ENCODE results near the gene SOX14. TPM values are rescaled to one million over a fixed set of nuclear protein-coding genes. Genes with fewer than 3 reads are reported as not detected.

The SOX14 gene
- total RNA-seq, 1 experiment from 2014 or later = not detected

DNA sequence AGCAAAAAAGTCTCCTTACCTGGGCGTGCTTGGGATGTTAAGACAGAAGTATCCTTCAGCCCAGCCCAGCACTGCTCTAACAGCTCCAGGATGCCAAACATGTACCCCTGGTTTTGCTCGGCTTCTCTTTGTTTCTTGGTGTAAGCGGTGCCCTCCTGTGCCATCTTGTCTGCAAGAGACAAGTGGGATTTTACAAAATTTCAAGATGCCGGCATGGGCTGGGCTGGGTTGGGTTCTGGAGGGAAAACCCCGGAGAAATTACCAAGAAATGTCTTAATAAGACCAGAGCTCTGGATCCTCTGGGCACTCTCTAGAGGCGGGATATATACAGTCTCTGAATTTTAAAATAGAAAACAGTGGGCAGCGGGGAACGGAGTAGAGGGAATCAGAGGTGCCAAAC is 4.6 kb upstream of the SOX14 start:
- no peaks in the 10 kb centered on the region for H3K27me3 ChIP-seq (ENCODE audit: insufficient read depth, low read length)
- H3K79me2 ChIP-seq (ENCODE audit: insufficient read depth, low read length) = no peaks in the 10 kb centered on the region
- no peaks in the 10 kb centered on the region for H3K9me3 ChIP-seq (ENCODE audit: control insufficient read depth in 1 of 2, insufficient read depth in 1 of 2, low read depth in 1 of 2, low read length in 2 of 2)
- POLR2A ChIA-PET = no interaction called here
- DNase-seq (ENCODE audit: low read depth, low spot score) = no peak
- no peak overlapping the region for H3K27ac ChIP-seq (ENCODE audit: low read depth, low read length)
- no TSS peak for BruUV-seq (replicated peaks)
- ATAC-seq = no peak
- H3K4me2 ChIP-seq (ENCODE audit: low read length) = no peak overlapping the region
- no peaks in the 10 kb centered on the region for H3K4me1 ChIP-seq (ENCODE audit: control insufficient read depth in 1 of 2, insufficient read depth in 2 of 2, low read length in 2 of 2)
- no peak for TF ChIP-seq CEBPB (IDR thresholded peaks at IDR 0.05; ENCODE audit: low read depth)
- CTCF ChIA-PET = no interaction called here
- no peak overlapping the region for H3K9ac ChIP-seq (ENCODE audit: low read length)
- no peak overlapping the region for H2AFZ ChIP-seq (ENCODE audit: low read depth, low read length, poor library complexity, severe bottlenecking)
- no peaks in the 10 kb centered on the region for H4K20me1 ChIP-seq (ENCODE audit: insufficient read depth)
- intact Hi-C loops (cut with micrococcal nuclease) = no loop called here
- H3K9me2 ChIP-seq (ENCODE audit: insufficient read depth) = no peaks in the 10 kb centered on the region
- RAD21 ChIA-PET (ENCODE audit: low non-redundant PET in 1 of 2, low total read pairs in 2 of 2, uncharacterized antibody in 2 of 2, unreplicated experiment in 2 of 2) = no interaction called here
- no peaks in the 10 kb centered on the region for H3K36me3 ChIP-seq (ENCODE audit: control insufficient read depth in 1 of 2, insufficient read depth in 2 of 2, low read length in 2 of 2)
- H3K4me3 ChIP-seq (replicated peaks in 1 of 2; ENCODE audit: low read depth in 1 of 2, low read length in 2 of 2) = no peak overlapping the region

GRCh38 chr3:137760341-137761098 is 3.6 kb upstream of the SOX14 start:
- ChIA-PET POLR2A (no interaction called here), CTCF (no interaction called here), RAD21 (ENCODE audit: low non-redundant PET in 1 of 2, low total read pairs in 2 of 2, uncharacterized antibody in 2 of 2, unreplicated experiment in 2 of 2) (no interaction called here)
- Histone ChIP-seq H3K4me1 (ENCODE audit: control insufficient read depth in 1 of 2, insufficient read depth in 2 of 2, low read length in 2 of 2) (no peaks in the 10 kb centered on the region), H3K9ac (ENCODE audit: low read length) (no peak overlapping the region), H3K4me3 (replicated peaks in 1 of 2; ENCODE audit: low read depth in 1 of 2, low read length in 2 of 2) (no peak overlapping the region), H3K27me3 (ENCODE audit: insufficient read depth, low read length) (peaks cover 2% of the 10 kb centered on the region; the same call in 1 of the 2 replicates), H3K27ac (ENCODE audit: low read depth, low read length) (no peak overlapping the region), H3K36me3 (ENCODE audit: control insufficient read depth in 1 of 2, insufficient read depth in 2 of 2, low read length in 2 of 2) (no peaks in the 10 kb centered on the region), H3K4me2 (ENCODE audit: low read length) (no peak overlapping the region), H3K9me2 (ENCODE audit: insufficient read depth) (no peaks in the 10 kb centered on the region), H2AFZ (ENCODE audit: low read depth, low read length, poor library complexity, severe bottlenecking) (no peak overlapping the region), H3K9me3 (ENCODE audit: control insufficient read depth in 1 of 2, insufficient read depth in 1 of 2, low read depth in 1 of 2, low read length in 2 of 2) (no peaks in the 10 kb centered on the region), H3K79me2 (ENCODE audit: insufficient read depth, low read length) (no peaks in the 10 kb centered on the region), H4K20me1 (ENCODE audit: insufficient read depth) (no peaks in the 10 kb centered on the region)
- TF ChIP-seq ZNF274 (IDR thresholded peaks at IDR 0.05; ENCODE audit: low read depth, low read length) (no peak), TCF7L2 (IDR thresholded peaks at IDR 0.05; ENCODE audit: borderline replicate concordance, extremely low read depth, insufficient read depth, insufficient read length) (no peak), ATF3 (IDR thresholded peaks at IDR 0.05) (no peak), EGR1 (IDR thresholded peaks at IDR 0.05; ENCODE audit: low read depth) (no peak), SIN3A (IDR thresholded peaks at IDR 0.05; ENCODE audit: low read depth) (no peak), ELF1 (IDR thresholded peaks at IDR 0.05; ENCODE audit: borderline replicate concordance, low read depth) (no peak), YY1 (IDR thresholded peaks at IDR 0.05; ENCODE audit: extremely low read depth, insufficient replicate concordance, low read depth, low read length) (no peak), CTCF (IDR thresholded peaks at IDR 0.05 in 2 of 3, conservative IDR thresholded peaks at IDR 0.05 in 1 of 3; ENCODE audit: borderline replicate concordance in 1 of 3, insufficient read depth in 1 of 3, low read depth in 2 of 3, low read length in 2 of 3) (no peak), POLR2A (IDR thresholded peaks at IDR 0.05; ENCODE audit: borderline replicate concordance, extremely low read depth, insufficient read depth, insufficient read length) (no peak), FOSL1 (IDR thresholded peaks at IDR 0.05; ENCODE audit: low read depth) (no peak), EZH2 (IDR thresholded peaks at IDR 0.05) (no peak), MAX (IDR thresholded peaks at IDR 0.05) (no peak), CBX3 (IDR thresholded peaks at IDR 0.05; ENCODE audit: low read depth) (no peak), ZFX (IDR thresholded peaks at IDR 0.05) (no peak), JUND (IDR thresholded peaks at IDR 0.05) (no peak), SRF (IDR thresholded peaks at IDR 0.05; ENCODE audit: low read depth) (no peak), CEBPB (IDR thresholded peaks at IDR 0.05; ENCODE audit: low read depth) (no peak)
- TF ChIP-seq, protein P1, sequence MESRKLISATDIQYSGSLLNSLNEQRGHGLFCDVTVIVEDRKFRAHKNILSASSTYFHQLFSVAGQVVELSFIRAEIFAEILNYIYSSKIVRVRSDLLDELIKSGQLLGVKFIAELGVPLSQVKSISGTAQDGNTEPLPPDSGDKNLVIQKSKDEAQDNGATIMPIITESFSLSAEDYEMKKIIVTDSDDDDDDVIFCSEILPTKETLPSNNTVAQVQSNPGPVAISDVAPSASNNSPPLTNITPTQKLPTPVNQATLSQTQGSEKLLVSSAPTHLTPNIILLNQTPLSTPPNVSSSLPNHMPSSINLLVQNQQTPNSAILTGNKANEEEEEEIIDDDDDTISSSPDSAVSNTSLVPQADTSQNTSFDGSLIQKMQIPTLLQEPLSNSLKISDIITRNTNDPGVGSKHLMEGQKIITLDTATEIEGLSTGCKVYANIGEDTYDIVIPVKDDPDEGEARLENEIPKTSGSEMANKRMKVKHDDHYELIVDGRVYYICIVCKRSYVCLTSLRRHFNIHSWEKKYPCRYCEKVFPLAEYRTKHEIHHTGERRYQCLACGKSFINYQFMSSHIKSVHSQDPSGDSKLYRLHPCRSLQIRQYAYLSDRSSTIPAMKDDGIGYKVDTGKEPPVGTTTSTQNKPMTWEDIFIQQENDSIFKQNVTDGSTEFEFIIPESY (IDR thresholded peaks at IDR 0.05; ENCODE audit: extremely low read depth, insufficient replicate concordance, low read length) = no peak
- intact Hi-C loops (cut with micrococcal nuclease) = no loop called here
- BruUV-seq (replicated peaks) = no TSS peak
- DNase-seq (ENCODE audit: low read depth, low spot score) (no peak), ATAC-seq (no peak)

All from HCT116 (cell line).